Keratinocyte (primary cell): Measurements from ENCODE around the gene LRRC31. TPM values are rescaled to one million over a fixed set of nuclear protein-coding genes. Genes with fewer than 3 reads are reported as not detected.

Experiments
- DNase-seq: peaks from one replicate; pipeline ENCODE4 v3.0.0-alpha.2; 2011; ENCODE audit warnings: low read depth, missing footprints, low spot score
- FAIRE-seq: peaks from 2 replicates; lab custom pipeline; 2011; peaks lifted over from hg19 to GRCh38; lab: Jason Lieb, UNC
- H2AFZ ChIP-seq: 2 replicates; pipeline ENCODE4 v1.6.0; 2012; ENCODE audit warnings: low read length, control low read depth, inconsistent platforms; ENCODE audit not compliant: control insufficient read depth
- H3K27ac ChIP-seq: 2 replicates; pipeline ENCODE4 v1.5.1; 2011; ENCODE audit warnings: low read length; ENCODE audit not compliant: control insufficient read depth, insufficient read depth
- H3K27me3 ChIP-seq: 3 replicates; pipeline ENCODE4 v1.6.0; 2011; ENCODE audit warnings: low read length; ENCODE audit not compliant: control insufficient read depth, insufficient read depth; ENCODE audit errors: extremely low read depth
- H3K36me3 ChIP-seq, 2 experiments: 2 replicates in 1 of 2; 3 replicates in 1 of 2; pipeline ENCODE4 v1.5.1; 2011; ENCODE audit warnings: low read length in 2 of 2, mild to moderate bottlenecking in 1 of 2; ENCODE audit not compliant: control insufficient read depth in 2 of 2, insufficient read depth in 2 of 2; ENCODE audit errors: extremely low read depth in 1 of 2
- H3K4me1 ChIP-seq: 3 replicates; pipeline ENCODE4 v1.5.1; 2011; ENCODE audit warnings: low read length; ENCODE audit not compliant: control insufficient read depth, insufficient read depth; ENCODE audit errors: extremely low read depth
- H3K4me2 ChIP-seq: 3 replicates; pipeline ENCODE4 v1.6.0; 2011; ENCODE audit warnings: low read depth, low read length; ENCODE audit not compliant: control insufficient read depth, insufficient read depth; ENCODE audit errors: extremely low read depth
- H3K4me3 ChIP-seq, 3 experiments: fragments of 200-600 bp in 1 of 3; sonication (generic) in 1 of 3; 2 replicates in 2 of 3; 3 replicates in 1 of 3; pipeline ENCODE4 v1.5.1; 2011 to 2016; ENCODE audit warnings: low read length in 3 of 3, mild to moderate bottlenecking in 3 of 3, control low read depth in 2 of 3, inconsistent platforms in 1 of 3, low read depth in 1 of 3, mixed read lengths in 1 of 3, mixed run types in 1 of 3, moderate library complexity in 1 of 3; ENCODE audit not compliant: control insufficient read depth in 2 of 3, insufficient read depth in 2 of 3; ENCODE audit errors: extremely low read depth in 1 of 3
- H3K79me2 ChIP-seq: 2 replicates; pipeline ENCODE4 v1.6.0; 2012; ENCODE audit warnings: low read length; ENCODE audit not compliant: control insufficient read depth, insufficient read depth
- H3K9ac ChIP-seq: 3 replicates; pipeline ENCODE4 v1.6.0; 2011; ENCODE audit warnings: low read length; ENCODE audit not compliant: control insufficient read depth, insufficient read depth; ENCODE audit errors: extremely low read depth
- H3K9me1 ChIP-seq: 3 replicates; pipeline ENCODE4 v1.6.0; 2011; ENCODE audit warnings: low read length; ENCODE audit not compliant: control insufficient read depth, insufficient read depth; ENCODE audit errors: extremely low read depth
- H3K9me3 ChIP-seq: 2 replicates; pipeline ENCODE4 v1.5.1; 2012; ENCODE audit warnings: low read depth, low read length; ENCODE audit not compliant: control insufficient read depth
- H4K20me1 ChIP-seq: 3 replicates; pipeline ENCODE4 v1.6.0; 2011; ENCODE audit warnings: low read length; ENCODE audit not compliant: control insufficient read depth, insufficient read depth; ENCODE audit errors: extremely low read depth
- CTCF ChIP-seq, 3 experiments: IDR thresholded peaks in 1 of 3; conservative IDR thresholded peaks in 1 of 3; optimal IDR thresholded peaks in 1 of 3; 2 replicates in 2 of 3; 3 replicates in 1 of 3; pipeline versions ENCODE3 to v1.5.1; 2011; ENCODE audit warnings: low read length in 3 of 3, mild to moderate bottlenecking in 3 of 3, moderate library complexity in 2 of 3, control low read depth in 1 of 3, inconsistent platforms in 1 of 3; ENCODE audit not compliant: insufficient read depth in 2 of 3; ENCODE audit errors: extremely low read depth in 1 of 3
- EZH2 ChIP-seq: IDR thresholded peaks from one replicate; pipeline ENCODE4 v1.6.1; 2012; ENCODE audit warnings: inconsistent platforms, mild to moderate bottlenecking, low read length, moderate library complexity
- dilution Hi-C: fragments of 300-500 bp; cut with MboI; formaldehyde crosslinking; loops from one replicate; pipeline ENCODE4 v1.7.0; 2020; ENCODE audit warnings: low sequenced_read_pairs; ENCODE audit not compliant: extremely low pct_ligation_motif_present
- polyA plus RNA-seq, 5 experiments: library from polyadenylated mRNA; depleted of rRNA in 3 of 5; stranded (reverse) in 3 of 5; stranded (forward) in 1 of 5; unstranded in 1 of 5; fragments of >200 nt; gene quantifications; 1 replicate in 1 of 5; 2 replicates in 3 of 5; 3 replicates in 1 of 5; pipeline versions ENCODE4 v1.2.1 to v1.2.3, GENCODE V29; 2011 to 2012; ENCODE audit warnings: missing spikeins in 2 of 5, low read depth in 1 of 5, low replicate concordance in 1 of 5

Gene LRRC31
- polyA plus RNA-seq, 1 donor (not counting 4 experiments of a cell fraction or from before 2014, with no cell fraction given), result not detected

DNA sequence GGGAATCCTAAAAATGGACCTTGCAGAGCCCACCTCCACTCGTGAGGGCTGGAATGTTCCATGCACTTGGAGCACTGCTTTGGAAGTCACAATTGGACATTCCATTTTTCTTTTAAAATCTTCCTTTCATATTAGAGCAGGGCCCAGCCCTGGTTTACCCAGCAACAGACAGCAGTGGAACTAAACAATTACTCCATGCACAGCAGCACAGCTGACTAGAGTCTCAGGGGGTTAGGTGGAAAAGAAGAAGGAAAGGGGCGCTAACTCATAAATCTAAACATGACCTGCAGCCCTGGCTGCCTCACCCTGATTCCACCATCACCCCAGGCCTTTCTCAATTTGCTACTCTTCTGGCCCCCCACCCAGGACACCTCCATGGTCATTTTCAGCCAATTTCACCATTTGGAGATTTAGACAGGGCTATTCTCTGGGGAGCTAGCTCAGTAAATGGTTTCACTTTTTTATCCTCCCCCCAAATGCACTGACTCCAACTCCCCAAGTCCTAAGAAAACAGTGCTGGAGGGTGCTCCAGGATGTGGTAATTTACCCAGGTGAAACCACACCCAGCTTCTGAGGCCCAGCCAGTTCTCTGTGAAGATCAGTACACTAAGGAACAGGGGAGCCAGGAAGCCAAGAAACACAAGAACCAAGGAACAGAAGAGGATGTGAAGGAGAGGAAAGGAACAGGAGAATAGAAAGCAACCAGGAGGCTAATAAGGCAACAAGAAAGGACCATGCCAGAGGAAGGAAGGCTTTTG is 1.6 kb upstream of the LRRC31 start:
- dilution Hi-C loops, result no loop called here
- TF ChIP-seq CTCF (optimal IDR thresholded peaks at IDR 0.05 in 1 of 3, IDR thresholded peaks at IDR 0.05 in 1 of 3, conservative IDR thresholded peaks at IDR 0.05 in 1 of 3; ENCODE audit: extremely low read depth in 1 of 3, insufficient read depth in 2 of 3, low read length in 3 of 3) (no peak), EZH2 (no peak)
- no peaks in the 10 kb centered on the region for H3K4me1 ChIP-seq
- no peaks in the 10 kb centered on the region for H3K9me3 ChIP-seq
- no peak overlapping the region for H3K27ac ChIP-seq
- FAIRE-seq, result peak; percentile 9
- no peak overlapping the region for H3K9ac ChIP-seq
- no peak overlapping the region for H2AFZ ChIP-seq
- no peak overlapping the region for H3K4me3 ChIP-seq
- H4K20me1 ChIP-seq, result no peaks in the 10 kb centered on the region
- no peaks in the 10 kb centered on the region for H3K9me1 ChIP-seq
- no peak overlapping the region for H3K4me2 ChIP-seq
- no peaks in the 10 kb centered on the region for H3K36me3 ChIP-seq
- no peaks in the 10 kb centered on the region for H3K79me2 ChIP-seq
- H3K27me3 ChIP-seq, result no peaks in the 10 kb centered on the region
- DNase-seq, result no peak

- dilution Hi-C loops, result no loop called here
- H3K36me3 ChIP-seq, result no peaks in the 10 kb centered on the region
- no peaks in the 10 kb centered on the region for H4K20me1 ChIP-seq
- H3K4me3 ChIP-seq, result no peak overlapping the region
- FAIRE-seq (no peak), DNase-seq (no peak)
- H3K9ac ChIP-seq, result no peak overlapping the region
- no peaks in the 10 kb centered on the region for H3K9me1 ChIP-seq
- TF ChIP-seq EZH2 (no peak), CTCF (optimal IDR thresholded peaks at IDR 0.05 in 1 of 3, IDR thresholded peaks at IDR 0.05 in 1 of 3, conservative IDR thresholded peaks at IDR 0.05 in 1 of 3; ENCODE audit: extremely low read depth in 1 of 3, insufficient read depth in 2 of 3, low read length in 3 of 3) (no peak)
- H3K27ac ChIP-seq, result no peak overlapping the region
- no peak overlapping the region for H2AFZ ChIP-seq
- no peaks in the 10 kb centered on the region for H3K9me3 ChIP-seq
- H3K4me1 ChIP-seq, result no peaks in the 10 kb centered on the region
- no peaks in the 10 kb centered on the region for H3K79me2 ChIP-seq
- no peak overlapping the region for H3K4me2 ChIP-seq
- H3K27me3 ChIP-seq, result no peaks in the 10 kb centered on the region
Measured at GRCh38 chr3:169868369-169868768, 1.4 kb downstream of the LRRC31 start.
